Astrocyte (in vitro differentiated cells and primary cell): Measurements from ENCODE around the gene MACROH2A1. TPM values are rescaled to one million over a fixed set of nuclear protein-coding genes. Genes with fewer than 3 reads are reported as not detected.

Experiments used
- DNase-seq: peaks from one replicate; pipeline ENCODE4 v3.0.0-alpha.2; 2010; ENCODE audit warnings: low read depth
- FAIRE-seq: peaks from 2 replicates; lab custom pipeline; 2011; peaks lifted over from hg19 to GRCh38; lab: Jason Lieb, UNC
- H2AFZ ChIP-seq: 2 replicates; pipeline ENCODE4 v1.6.0; 2012; ENCODE audit warnings: low read depth, low read length, inconsistent platforms
- H3K27ac ChIP-seq: 2 replicates; pipeline ENCODE4 v1.5.1; 2011; ENCODE audit warnings: low read depth, low read length, inconsistent platforms
- H3K27me3 ChIP-seq: 2 replicates; pipeline ENCODE4 v1.6.0; 2011; ENCODE audit warnings: low read length, inconsistent platforms; ENCODE audit not compliant: insufficient read depth
- H3K36me3 ChIP-seq: 2 replicates; pipeline ENCODE4 v1.5.1; 2011; ENCODE audit warnings: low read length, inconsistent platforms; ENCODE audit not compliant: insufficient read depth
- H3K4me1 ChIP-seq: 2 replicates; pipeline ENCODE4 v1.5.1; 2011; ENCODE audit warnings: low read length, inconsistent platforms; ENCODE audit not compliant: insufficient read depth
- H3K4me2 ChIP-seq: 2 replicates; pipeline ENCODE4 v1.6.0; 2012; ENCODE audit warnings: low read length, inconsistent platforms
- H3K4me3 ChIP-seq: 2 replicates; pipeline ENCODE4 v1.5.1; 2011; ENCODE audit warnings: low read depth, mild to moderate bottlenecking, low read length, inconsistent platforms; ENCODE audit not compliant: insufficient read depth
- H3K79me2 ChIP-seq: 2 replicates; pipeline ENCODE4 v1.6.0; 2012; ENCODE audit warnings: mild to moderate bottlenecking, low read length, inconsistent platforms; ENCODE audit not compliant: insufficient read depth
- H3K9ac ChIP-seq: 2 replicates; pipeline ENCODE4 v1.6.0; 2012; ENCODE audit warnings: mild to moderate bottlenecking, low read length, inconsistent platforms
- H3K9me3 ChIP-seq: 2 replicates; pipeline ENCODE4 v1.5.1; 2012; ENCODE audit warnings: low read depth, mild to moderate bottlenecking, low read length, inconsistent platforms; ENCODE audit not compliant: insufficient read depth
- H4K20me1 ChIP-seq: 2 replicates; pipeline ENCODE4 v1.6.0; 2012; ENCODE audit warnings: low read length, inconsistent platforms; ENCODE audit not compliant: insufficient read depth
- H3K27ac Mint-ChIP-seq: one replicate; pipeline ENCODE4 v1.8.0; 2021; ENCODE audit warnings: mild to moderate bottlenecking, mixed read lengths; ENCODE audit not compliant: unreplicated experiment
- H3K27me3 Mint-ChIP-seq: one replicate; pipeline ENCODE4 v1.8.0; 2021; ENCODE audit warnings: low read depth, mixed read lengths; ENCODE audit not compliant: unreplicated experiment
- H3K36me3 Mint-ChIP-seq: one replicate; pipeline ENCODE4 v1.8.0; 2021; ENCODE audit warnings: low read depth, mixed read lengths; ENCODE audit not compliant: unreplicated experiment
- H3K4me1 Mint-ChIP-seq: one replicate; pipeline ENCODE4 v1.8.0; 2021; ENCODE audit warnings: low read depth, mixed read lengths; ENCODE audit not compliant: unreplicated experiment
- H3K4me3 Mint-ChIP-seq: one replicate; pipeline ENCODE4 v1.8.0; 2021; ENCODE audit warnings: mild to moderate bottlenecking, moderate library complexity, mixed read lengths; ENCODE audit not compliant: unreplicated experiment
- H3K9me3 Mint-ChIP-seq: one replicate; pipeline ENCODE4 v1.8.0; 2021; ENCODE audit warnings: mild to moderate bottlenecking, mixed read lengths; ENCODE audit not compliant: unreplicated experiment
- EZH2 ChIP-seq: IDR thresholded peaks from 2 replicates; pipeline ENCODE4 v1.6.1; 2012; ENCODE audit warnings: mild to moderate bottlenecking, low read length, inconsistent platforms; ENCODE audit not compliant: insufficient read depth
- total RNA-seq: library from RNA; stranded (reverse); gene quantifications from 2 replicates; pipeline ENCODE4 v1.2.1, GENCODE V29; 2021
- TF ChIP-seq, protein P1 (sequence below): IDR thresholded peaks from 2 replicates; pipeline ENCODE4 v1.5.1; 2011; ENCODE audit warnings: low read depth, mild to moderate bottlenecking, inconsistent platforms, low read length, moderate library complexity; ENCODE audit not compliant: insufficient read depth

The MACROH2A1 gene
- total RNA-seq, 1 donor from 2014 or later: 143 TPM

GRCh38 chr5:135382106-135382790 lies 16.8 kb downstream of the MACROH2A1 start:
- H3K4me3 ChIP-seq: no peak overlapping the region
- H3K27me3 Mint-ChIP-seq: no peaks in the 10 kb centered on the region
- H3K79me2 ChIP-seq: peaks cover 91% of the 10 kb centered on the region
- peaks cover 32% of the 10 kb centered on the region for H3K36me3 Mint-ChIP-seq
- DNase-seq: no peak
- no peak overlapping the region for H3K9ac ChIP-seq
- H3K4me1 Mint-ChIP-seq: peaks cover 46% of the 10 kb centered on the region
- H4K20me1 ChIP-seq: peaks cover 86% of the 10 kb centered on the region
- H3K27me3 ChIP-seq: no peaks in the 10 kb centered on the region
- no peak overlapping the region for H3K4me3 Mint-ChIP-seq
- H3K9me3 Mint-ChIP-seq: no peaks in the 10 kb centered on the region
- no peak overlapping the region for H3K27ac Mint-ChIP-seq
- H2AFZ ChIP-seq: no peak overlapping the region
- peaks cover 55% of the 10 kb centered on the region for H3K36me3 ChIP-seq
- no peak for TF ChIP-seq EZH2
- TF ChIP-seq, protein P1, sequence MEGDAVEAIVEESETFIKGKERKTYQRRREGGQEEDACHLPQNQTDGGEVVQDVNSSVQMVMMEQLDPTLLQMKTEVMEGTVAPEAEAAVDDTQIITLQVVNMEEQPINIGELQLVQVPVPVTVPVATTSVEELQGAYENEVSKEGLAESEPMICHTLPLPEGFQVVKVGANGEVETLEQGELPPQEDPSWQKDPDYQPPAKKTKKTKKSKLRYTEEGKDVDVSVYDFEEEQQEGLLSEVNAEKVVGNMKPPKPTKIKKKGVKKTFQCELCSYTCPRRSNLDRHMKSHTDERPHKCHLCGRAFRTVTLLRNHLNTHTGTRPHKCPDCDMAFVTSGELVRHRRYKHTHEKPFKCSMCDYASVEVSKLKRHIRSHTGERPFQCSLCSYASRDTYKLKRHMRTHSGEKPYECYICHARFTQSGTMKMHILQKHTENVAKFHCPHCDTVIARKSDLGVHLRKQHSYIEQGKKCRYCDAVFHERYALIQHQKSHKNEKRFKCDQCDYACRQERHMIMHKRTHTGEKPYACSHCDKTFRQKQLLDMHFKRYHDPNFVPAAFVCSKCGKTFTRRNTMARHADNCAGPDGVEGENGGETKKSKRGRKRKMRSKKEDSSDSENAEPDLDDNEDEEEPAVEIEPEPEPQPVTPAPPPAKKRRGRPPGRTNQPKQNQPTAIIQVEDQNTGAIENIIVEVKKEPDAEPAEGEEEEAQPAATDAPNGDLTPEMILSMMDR: no peak
- H3K9me3 ChIP-seq: no peaks in the 10 kb centered on the region
- no peak for FAIRE-seq
- H3K27ac ChIP-seq: no peak overlapping the region
- no peak overlapping the region for H3K4me2 ChIP-seq
- peaks cover 27% of the 10 kb centered on the region for H3K4me1 ChIP-seq

DNA sequence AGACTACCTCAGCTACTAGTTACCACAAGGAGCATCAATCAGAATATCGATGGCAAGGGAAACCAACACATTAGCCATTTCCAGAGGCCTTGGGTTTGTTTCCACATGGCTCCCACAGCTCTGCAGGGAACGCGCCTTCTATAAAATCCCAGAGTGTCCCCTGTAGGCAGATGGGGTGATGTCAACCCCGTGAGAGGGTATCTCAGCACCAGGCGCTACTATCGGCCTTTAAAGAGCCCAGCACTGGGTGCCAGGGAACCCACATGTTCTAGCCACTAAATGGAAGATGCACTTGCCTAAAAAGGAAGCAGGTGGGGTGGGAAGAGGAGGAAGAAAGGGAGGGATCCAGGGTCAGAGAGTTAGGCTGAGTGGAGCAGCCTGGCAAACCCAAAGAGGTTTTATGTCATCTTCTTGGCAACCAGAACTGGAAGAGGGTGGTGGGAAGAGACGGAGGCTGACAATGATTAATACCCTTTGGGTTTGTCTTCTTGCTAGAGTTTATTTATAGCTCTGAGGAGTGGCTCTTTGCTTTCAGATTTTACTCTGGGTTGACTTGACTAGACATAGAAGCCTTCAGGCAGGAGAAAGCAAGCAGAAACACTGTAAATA lies 19.9 kb downstream of the MACROH2A1 start:
- no peak for TF ChIP-seq EZH2
- TF ChIP-seq, protein P1: no peak
- DNase-seq (peak; percentile 64), FAIRE-seq (no peak)
- H3K27ac ChIP-seq: no peak overlapping the region
- Mint-ChIP-seq H3K4me3 (no peak overlapping the region), H3K27ac (peak overlapping the region; percentile 84), H3K36me3 (peaks cover 25% of the 10 kb centered on the region), H3K4me1 (peaks cover 36% of the 10 kb centered on the region), H3K9me3 (no peaks in the 10 kb centered on the region), H3K27me3 (no peaks in the 10 kb centered on the region)
- no peak overlapping the region for H2AFZ ChIP-seq
- peaks cover 44% of the 10 kb centered on the region for H3K36me3 ChIP-seq
- H3K79me2 ChIP-seq: peaks cover 91% of the 10 kb centered on the region
- H3K4me2 ChIP-seq: peak overlapping the region; percentile 30
- peaks cover 11% of the 10 kb centered on the region for H3K4me1 ChIP-seq
- no peak overlapping the region for H3K9ac ChIP-seq
- no peaks in the 10 kb centered on the region for H3K27me3 ChIP-seq
- H4K20me1 ChIP-seq: peaks cover 88% of the 10 kb centered on the region
- H3K4me3 ChIP-seq: no peak overlapping the region
- no peaks in the 10 kb centered on the region for H3K9me3 ChIP-seq
